A549 (cell line): ENCODE data around the gene CMYA5. TPM values are rescaled to one million over a fixed set of nuclear protein-coding genes. Genes with fewer than 3 reads are reported as not detected.

Source experiments
- ATAC-seq, 2 experiments: fragments of 200-7000 bp in 1 of 2; fragments of >200 bp in 1 of 2; cut with Nextera tagmentation in 1 of 2; cut with Tn5 transposase in 1 of 2; 3 replicates each; pipeline versions ENCODE4 v1.8.0 to v1.9.1; 2018 to 2020; ENCODE audit warnings: mild to moderate bottlenecking in 1 of 2, moderate library complexity in 1 of 2
- CTCF ChIA-PET: fragments of 300-600 bp; sonication (Branson Sonifier 250); formaldehyde crosslinking; extraction: SDS; loops from one replicate; lab custom pipeline; 2021; ENCODE audit warnings: antibody characterized with exemption, inconsistent platforms; lab: Yijun Ruan, JAX
- POLR2A ChIA-PET: fragments of 350-600 bp; formaldehyde crosslinking; extraction: SDS; loops from one replicate; lab custom pipeline; 2021; ENCODE audit warnings: antibody characterized with exemption, inconsistent platforms; lab: Yijun Ruan, JAX
- DNase-seq, 2 experiments: peaks; one replicate each; pipeline versions ENCODE4 v3.0.0 to v3.0.0-alpha.2; 2011 to 2016; ENCODE audit warnings: low read depth in 1 of 2, low spot score in 1 of 2
- FAIRE-seq: peaks from 2 replicates; lab custom pipeline; 2011; peaks lifted over from hg19 to GRCh38; lab: Jason Lieb, UNC
- H3K27ac ChIP-seq, 2 experiments: fragments of >200 bp; sonication (Bioruptor Twin); formaldehyde crosslinking; 3 replicates each; pipeline ENCODE4 v1.5.1; 2016 to 2017
- H3K4me1 ChIP-seq: fragments of >200 bp; sonication (Bioruptor Twin); formaldehyde crosslinking; 3 replicates; pipeline ENCODE4 v1.6.1; 2016
- H3K4me2 ChIP-seq: fragments of >200 bp; sonication (Bioruptor Twin); formaldehyde crosslinking; 3 replicates; pipeline ENCODE4 v1.6.1; 2016
- H3K4me3 ChIP-seq: fragments of >200 bp; sonication (Bioruptor Twin); formaldehyde crosslinking; 3 replicates; pipeline ENCODE4 v1.5.1; 2016
- H3K9me3 ChIP-seq: fragments of >200 bp; sonication (Bioruptor Twin); formaldehyde crosslinking; 3 replicates; pipeline ENCODE4 v1.6.1; 2016
- ATOH8 ChIP-seq: fragments of 250-450 bp; sonication (Bioruptor Pico); IDR thresholded peaks from 2 replicates; pipeline ENCODE4 v1.5.0; 2020; ENCODE audit warnings: low read depth, mild to moderate bottlenecking, moderate library complexity
- BCL3 ChIP-seq: fragments of >200 bp; sonication (Bioruptor Twin); formaldehyde crosslinking; IDR thresholded peaks from 3 replicates; pipeline ENCODE4 v1.6.1; 2016
- BHLHE40 ChIP-seq: IDR thresholded peaks from 2 replicates; pipeline ENCODE4 v1.6.1; 2012; ENCODE audit warnings: low read depth, low read length, inconsistent platforms
- CBX8 ChIP-seq: fragments of 200-600 bp; sonication (generic); IDR thresholded peaks from 2 replicates; pipeline ENCODE4 v1.6.1; 2016
- ELK1 ChIP-seq: fragments of 150-350 bp; IDR thresholded peaks from 2 replicates; pipeline ENCODE4 v1.6.1; 2014; ENCODE audit warnings: low read depth, mild to moderate bottlenecking, low read length
- FOSB ChIP-seq: fragments of 250-450 bp; sonication (Bioruptor Pico); IDR thresholded peaks from 2 replicates; pipeline ENCODE4 v1.5.0; 2020; ENCODE audit warnings: mild to moderate bottlenecking, moderate library complexity
- FOSL2 ChIP-seq, 2 experiments: fragments of 450-650 bp in 1 of 2; fragments of >200 bp in 1 of 2; sonication (Bioruptor Twin) in 1 of 2; formaldehyde crosslinking; IDR thresholded peaks; 2 replicates each; pipeline versions ENCODE4 v1.5.0 to v1.6.1; 2016 to 2020; ENCODE audit warnings: mild to moderate bottlenecking in 1 of 2, moderate library complexity in 1 of 2
- HDAC2 ChIP-seq: fragments of 200-600 bp; sonication (generic); IDR thresholded peaks from 2 replicates; pipeline ENCODE4 v1.6.1; 2016
- HEYL ChIP-seq: fragments of 250-450 bp; sonication (Bioruptor Pico); IDR thresholded peaks from 2 replicates; pipeline ENCODE4 v1.8.0; 2021; ENCODE audit warnings: mild to moderate bottlenecking, moderate library complexity
- JUNB ChIP-seq: fragments of >200 bp; sonication (Bioruptor Twin); formaldehyde crosslinking; IDR thresholded peaks from 2 replicates; pipeline ENCODE4 v1.6.1; 2016
- KDM1A ChIP-seq: fragments of 200-600 bp; sonication (generic); IDR thresholded peaks from 2 replicates; pipeline ENCODE4 v1.6.1; 2016; ENCODE audit warnings: low read depth, mild to moderate bottlenecking
- MAFK ChIP-seq: fragments of 450-650 bp; IDR thresholded peaks from 2 replicates; pipeline ENCODE4 v1.6.1; 2014; ENCODE audit not compliant: partially characterized antibody
- NFE2L2 ChIP-seq: fragments of 150-350 bp; conservative IDR thresholded peaks from 2 replicates; pipeline ENCODE4 v1.6.1; 2014; ENCODE audit warnings: low read length
- NPAS2 ChIP-seq: fragments of 250-450 bp; sonication (Bioruptor Pico); IDR thresholded peaks from 2 replicates; pipeline ENCODE4 v1.8.0; 2022; ENCODE audit warnings: mild to moderate bottlenecking, moderate library complexity, borderline replicate concordance
- PBX3 ChIP-seq: IDR thresholded peaks from 2 replicates; pipeline ENCODE4 v1.6.1; 2012
- PHF8 ChIP-seq: fragments of 200-600 bp; sonication (generic); IDR thresholded peaks from 2 replicates; pipeline ENCODE4 v1.6.1; 2016; ENCODE audit warnings: low read depth, mild to moderate bottlenecking, antibody characterized with exemption, moderate library complexity, borderline replicate concordance
- RAD21 ChIP-seq, 2 experiments: fragments of >200 bp in 1 of 2; sonication (Bioruptor Twin) in 1 of 2; formaldehyde crosslinking in 1 of 2; IDR thresholded peaks in 1 of 2; conservative IDR thresholded peaks in 1 of 2; 2 replicates in 1 of 2; 3 replicates in 1 of 2; pipeline ENCODE4 v1.6.1; 2012 to 2018; ENCODE audit warnings: inconsistent platforms in 1 of 2
- RARB ChIP-seq: fragments of 250-450 bp; sonication (Bioruptor Pico); IDR thresholded peaks from 2 replicates; pipeline ENCODE4 v1.8.0; 2021; ENCODE audit warnings: mild to moderate bottlenecking, moderate library complexity
- REST ChIP-seq: fragments of 200-600 bp; sonication (generic); IDR thresholded peaks from 2 replicates; pipeline ENCODE4 v1.6.1; 2016; ENCODE audit warnings: antibody characterized with exemption, mild to moderate bottlenecking, moderate library complexity
- SREBF2 ChIP-seq: fragments of 450-650 bp; IDR thresholded peaks from 2 replicates; pipeline ENCODE4 v1.6.1; 2014; ENCODE audit warnings: mild to moderate bottlenecking, moderate library complexity
- USF2 ChIP-seq: fragments of 450-650 bp; IDR thresholded peaks from 2 replicates; pipeline ENCODE4 v1.6.1; 2014; ENCODE audit warnings: antibody characterized with exemption
- ZC3H11A ChIP-seq: fragments of 450-650 bp; IDR thresholded peaks from 2 replicates; pipeline ENCODE4 v1.6.1; 2014; ENCODE audit warnings: antibody characterized with exemption, mild to moderate bottlenecking
- ZSCAN20 ChIP-seq: fragments of 250-450 bp; sonication (Bioruptor Pico); IDR thresholded peaks from 2 replicates; pipeline ENCODE4 v1.8.0; 2022; ENCODE audit warnings: mild to moderate bottlenecking, moderate library complexity
- WGBS: methylation state at CpG from one replicate; pipeline ENCODE4 v1.1.6; 2017; ENCODE audit errors: missing lambda C conversion rate; 5-methylcytosine and 5-hydroxymethylcytosine counted together
- polyA plus RNA-seq, 4 experiments: library from polyadenylated mRNA; depleted of rRNA in 3 of 4; stranded (reverse); fragments of >200 nt; fragmentation: RNase III in 1 of 4; extraction: RNeasy Plus Mini Kit Qiagen cat#74134 plus additional on column Dnase treatment in 1 of 4; gene quantifications; 2 replicates in 3 of 4; 3 replicates in 1 of 4; pipeline ENCODE4 v1.2.3, GENCODE V29; 2011 to 2017

The CMYA5 gene
- polyA plus RNA-seq, 2 of the 4 experiments (the other 2 are of a cell fraction), result 0.10 to 0.61 TPM

GRCh38 chr5:79730564-79730963 lies 40.9 kb downstream of the CMYA5 start:
- POLR2A ChIA-PET, result no interaction called here
- CTCF ChIA-PET, result no interaction called here
- TF ChIP-seq KDM1A, result no peak
- no peak for TF ChIP-seq SREBF2
- TF ChIP-seq ZSCAN20 (CRISPR knock-in tag), result no peak
- TF ChIP-seq MAFK, result no peak
- no peak for TF ChIP-seq ELK1
- TF ChIP-seq BCL3, result no peak
- TF ChIP-seq NPAS2, result no peak
- TF ChIP-seq USF2, result no peak
- TF ChIP-seq HDAC2, result no peak
- no peak for TF ChIP-seq CBX8
- TF ChIP-seq REST, result no peak

GRCh38 chr5:79731775-79732174 lies 42.1 kb downstream of the CMYA5 start:
- WGBS, result 66% methylated on average over 2 of the region's 2 CpGs
- no peak for FAIRE-seq
- Histone ChIP-seq H3K4me1 (no peaks in the 10 kb centered on the region), H3K4me3 (no peak overlapping the region), H3K9me3 (peaks cover 44% of the 10 kb centered on the region; the same call in 2 of the 3 replicates), H3K4me2 (no peak overlapping the region), H3K27ac (no peak overlapping the region)
- TF ChIP-seq ZC3H11A, result no peak
- TF ChIP-seq ATOH8 (CRISPR knock-in tag), result no peak
- no peak for TF ChIP-seq NPAS2
- TF ChIP-seq FOSB (CRISPR knock-in tag), result no peak
- no peak for TF ChIP-seq PHF8
- TF ChIP-seq CBX8, result no peak
- no peak for TF ChIP-seq PBX3
- TF ChIP-seq RARB, result no peak
- TF ChIP-seq BHLHE40, result no peak
- TF ChIP-seq RAD21 (conservative IDR thresholded peaks at IDR 0.05 in 1 of 2, IDR thresholded peaks at IDR 0.05 in 1 of 2), result no peak
- TF ChIP-seq NFE2L2, result no peak
- no peak for TF ChIP-seq FOSL2 (IDR thresholded peaks at IDR 0.05)
- no peak for TF ChIP-seq FOSL2 (CRISPR knock-in tag; IDR thresholded peaks at IDR 0.05)
- TF ChIP-seq HEYL (CRISPR knock-in tag), result no peak
- TF ChIP-seq JUNB, result no peak
- no peak for ATAC-seq
- no peak for DNase-seq
- ChIA-PET POLR2A (no interaction called here), CTCF (no interaction called here)

More at GRCh38 chr5:79730564-79730963, 40.9 kb downstream of the CMYA5 start:
- Histone ChIP-seq H3K27ac (no peak overlapping the region), H3K4me3 (no peak overlapping the region), H3K9me3 (peaks cover 37% of the 10 kb centered on the region; the same call in 2 of the 3 replicates), H3K4me1 (no peaks in the 10 kb centered on the region), H3K4me2 (no peak overlapping the region)
- DNase-seq (no peak), ATAC-seq (no peak), FAIRE-seq (no peak)
- 54% methylated on average over 3 of the region's 3 CpGs for WGBS
